K562 (cell line): ENCODE results near the gene P2RX5. TPM values are rescaled to one million over a fixed set of nuclear protein-coding genes. Genes with fewer than 3 reads are reported as not detected.
A peak's percentile ranks its signal among the peaks of the same experiment; 100 is the strongest.

Experiments
- CXXC5 ChIP-seq: fragments of 250-450 bp; sonication (Bioruptor Pico); IDR thresholded peaks from 2 replicates; pipeline ENCODE4 v1.8.0; 2022; ENCODE audit warnings: inconsistent platforms, mild to moderate bottlenecking, moderate library complexity
- EP400 ChIP-seq: fragments of 450-650 bp; IDR thresholded peaks from 2 replicates; pipeline ENCODE4 v1.6.1; 2017; ENCODE audit warnings: antibody characterized with exemption, mild to moderate bottlenecking, moderate library complexity
- FOSL1 ChIP-seq: fragments of 200-800 bp; sonication (Bioruptor generic); conservative IDR thresholded peaks from 2 replicates; pipeline ENCODE4 v1.6.1; 2016; ENCODE audit warnings: missing genetic modification characterization, missing compliant biosample characterization
- HNRNPK ChIP-seq: fragments of 200-400 bp; formaldehyde crosslinking; IDR thresholded peaks from one replicate; pipeline ENCODE4 v1.6.1; 2018; ENCODE audit warnings: mild to moderate bottlenecking, low read depth, low read length; ENCODE audit not compliant: poor library complexity, severe bottlenecking
- KDM5B ChIP-seq: fragments of 200-600 bp; sonication (generic); IDR thresholded peaks from 2 replicates; pipeline ENCODE4 v1.6.1; 2012; ENCODE audit warnings: low read depth, mild to moderate bottlenecking, moderate library complexity, low read length, control low read depth, inconsistent platforms; ENCODE audit not compliant: insufficient replicate concordance
- NFIC ChIP-seq: fragments of 450-650 bp; IDR thresholded peaks from 2 replicates; pipeline ENCODE4 v1.6.1; 2017; ENCODE audit warnings: mild to moderate bottlenecking, inconsistent platforms
- NFIX ChIP-seq: fragments of 250-450 bp; sonication (Bioruptor Pico); IDR thresholded peaks from 2 replicates; pipeline ENCODE4 v1.4.0; 2020; ENCODE audit warnings: low read depth, mild to moderate bottlenecking, moderate library complexity
- NR2C2 ChIP-seq, 2 experiments: fragments of 200-800 bp in 1 of 2; sonication (Bioruptor generic) in 1 of 2; sonication (generic) in 1 of 2; formaldehyde crosslinking in 1 of 2; IDR thresholded peaks; 2 replicates each; pipeline versions ENCODE4 v1.6.1 to v1.8.0; 2016 to 2022; ENCODE audit warnings: mild to moderate bottlenecking in 1 of 2, missing compliant biosample characterization in 1 of 2, missing genetic modification characterization in 1 of 2, missing genetic modification reagents in 1 of 2
- PHF21A ChIP-seq: fragments of 450-650 bp; IDR thresholded peaks from 2 replicates; pipeline ENCODE4 v1.6.1; 2017; ENCODE audit warnings: low read depth, borderline replicate concordance
- POLR2AphosphoS2 ChIP-seq: IDR thresholded peaks from 2 replicates; pipeline ENCODE4 v1.6.1; 2012; ENCODE audit warnings: low read length, improper control_type of control experiment
- RFX1 ChIP-seq: fragments of 450-650 bp; IDR thresholded peaks from 2 replicates; pipeline ENCODE4 v1.6.1; 2016; ENCODE audit warnings: mild to moderate bottlenecking, moderate library complexity
- SETDB1 ChIP-seq: IDR thresholded peaks from one replicate; pipeline ENCODE4 v1.6.1; 2012; ENCODE audit warnings: low read length, control low read depth, inconsistent platforms
- XRCC4 ChIP-seq: IDR thresholded peaks from one replicate; pipeline ENCODE4 v1.6.1; 2011; ENCODE audit not compliant: insufficient read depth, insufficient read length; ENCODE audit errors: extremely low read depth
- ZNF175 ChIP-seq: fragments of 200-800 bp; sonication (Bioruptor generic); IDR thresholded peaks from 2 replicates; pipeline ENCODE4 v1.6.1; 2016; ENCODE audit warnings: low read depth, mild to moderate bottlenecking, missing genetic modification characterization, missing compliant biosample characterization
- ZNF589 ChIP-seq: fragments of 200-800 bp; sonication (Bioruptor generic); IDR thresholded peaks from 2 replicates; pipeline ENCODE4 v1.6.1; 2016; ENCODE audit warnings: low read depth, missing genetic modification characterization, missing compliant biosample characterization
- polyA plus RNA-seq, 8 experiments: library from polyadenylated mRNA; depleted of rRNA in 4 of 8; stranded (reverse) in 5 of 8; unstranded in 3 of 8; fragments of >200 nt; fragmentation: Nextera tagmentation in 2 of 8; fragmentation: Illumina TruSeq in 1 of 8; extraction: Ambion mirVana in 2 of 8; extraction: Trizol in 1 of 8; gene quantifications; 2 replicates each; pipeline versions ENCODE4 v1.2.1 to v1.2.3, GENCODE V29; 2011 to 2014; ENCODE audit warnings: inconsistent platforms in 1 of 8, missing spikeins in 1 of 8
- total RNA-seq, 7 experiments: library from RNA; depleted of rRNA in 6 of 7; stranded (reverse); fragments of >200 nt in 6 of 7; fragmentation: Illumina TruSeq in 2 of 7; extraction: Trizol in 2 of 7; gene quantifications; 2 replicates each; pipeline versions ENCODE4 v1.2.1 to v1.2.3, GENCODE V29; 2011 to 2021; ENCODE audit warnings: low replicate concordance in 1 of 7
- TF ChIP-seq, protein P1 (sequence below), 3 experiments: fragments of 200-800 bp in 1 of 3; fragments of 250-450 bp in 1 of 3; fragments of 450-650 bp in 1 of 3; sonication (Bioruptor Pico) in 1 of 3; sonication (Bioruptor generic) in 1 of 3; formaldehyde crosslinking in 1 of 3; IDR thresholded peaks; 2 replicates each; pipeline versions ENCODE4 v1.6.1 to v1.8.0; 2016 to 2022; ENCODE audit warnings: mild to moderate bottlenecking in 2 of 3, missing genetic modification characterization in 2 of 3, missing compliant biosample characterization in 1 of 3, moderate library complexity in 1 of 3
- TF ChIP-seq, protein P2 (sequence below): fragments of 250-450 bp; sonication (Bioruptor Pico); IDR thresholded peaks from 2 replicates; pipeline ENCODE4 v1.8.0; 2021; ENCODE audit warnings: moderate library complexity, mild to moderate bottlenecking, inconsistent platforms
- TF ChIP-seq, protein P3 (sequence below): fragments of 250-450 bp; sonication (Bioruptor Pico); IDR thresholded peaks from 2 replicates; pipeline ENCODE4 v1.5.0; 2021

The P2RX5 gene
- total and polyA plus RNA-seq, 9 of the 15 experiments (the other 6 are each of a cell fraction or from before 2014, with no cell fraction given) = 0.31 to 4.0 (median 1.3) TPM

DNA sequence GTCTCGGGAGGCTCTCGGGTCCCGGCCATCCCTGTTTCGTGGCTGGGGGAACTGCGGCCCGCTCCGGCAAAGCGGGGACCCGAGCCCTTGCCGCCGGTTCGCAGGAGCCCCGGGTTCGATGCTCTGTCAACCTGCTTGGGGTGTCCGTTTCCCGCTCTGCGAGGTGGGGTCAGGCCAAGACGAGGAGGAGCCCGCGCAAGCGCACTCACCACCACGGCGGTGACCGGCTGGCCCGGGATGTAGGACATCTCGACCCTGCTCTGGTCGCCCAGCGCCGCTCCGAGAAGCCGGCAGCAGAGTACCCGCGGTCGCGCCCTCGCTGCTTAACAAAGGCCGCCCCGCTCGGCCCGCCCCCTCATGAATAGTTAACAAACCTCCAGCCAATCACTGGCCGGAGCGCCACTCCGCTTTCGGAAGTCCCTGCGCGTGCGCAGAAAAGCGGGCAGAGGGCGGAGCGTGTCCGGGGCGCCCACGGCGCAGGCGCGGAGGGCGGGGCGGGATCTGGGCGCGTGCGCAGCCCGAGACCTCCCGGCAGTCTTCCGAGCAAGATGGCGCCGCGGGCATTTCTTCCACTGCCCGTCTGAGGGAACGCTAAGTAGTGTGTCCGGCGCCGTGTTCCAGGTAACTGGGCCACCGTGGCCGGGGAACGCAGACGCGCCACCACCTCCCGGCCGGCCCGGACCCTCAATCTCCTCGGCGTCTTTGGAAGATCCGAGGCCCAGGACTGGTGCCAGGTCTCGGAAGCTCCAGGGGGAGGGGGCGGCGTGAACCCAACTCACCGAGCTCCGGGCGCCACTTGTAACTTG is 27.5 kb downstream of the P2RX5 start, which contains the start of the genes EMC6 and TAX1BP3 (continued):
- peak; percentile 34; the same call in 1 of the 2 replicates for TF ChIP-seq CXXC5 (CRISPR knock-in tag)
- TF ChIP-seq, protein P1, sequence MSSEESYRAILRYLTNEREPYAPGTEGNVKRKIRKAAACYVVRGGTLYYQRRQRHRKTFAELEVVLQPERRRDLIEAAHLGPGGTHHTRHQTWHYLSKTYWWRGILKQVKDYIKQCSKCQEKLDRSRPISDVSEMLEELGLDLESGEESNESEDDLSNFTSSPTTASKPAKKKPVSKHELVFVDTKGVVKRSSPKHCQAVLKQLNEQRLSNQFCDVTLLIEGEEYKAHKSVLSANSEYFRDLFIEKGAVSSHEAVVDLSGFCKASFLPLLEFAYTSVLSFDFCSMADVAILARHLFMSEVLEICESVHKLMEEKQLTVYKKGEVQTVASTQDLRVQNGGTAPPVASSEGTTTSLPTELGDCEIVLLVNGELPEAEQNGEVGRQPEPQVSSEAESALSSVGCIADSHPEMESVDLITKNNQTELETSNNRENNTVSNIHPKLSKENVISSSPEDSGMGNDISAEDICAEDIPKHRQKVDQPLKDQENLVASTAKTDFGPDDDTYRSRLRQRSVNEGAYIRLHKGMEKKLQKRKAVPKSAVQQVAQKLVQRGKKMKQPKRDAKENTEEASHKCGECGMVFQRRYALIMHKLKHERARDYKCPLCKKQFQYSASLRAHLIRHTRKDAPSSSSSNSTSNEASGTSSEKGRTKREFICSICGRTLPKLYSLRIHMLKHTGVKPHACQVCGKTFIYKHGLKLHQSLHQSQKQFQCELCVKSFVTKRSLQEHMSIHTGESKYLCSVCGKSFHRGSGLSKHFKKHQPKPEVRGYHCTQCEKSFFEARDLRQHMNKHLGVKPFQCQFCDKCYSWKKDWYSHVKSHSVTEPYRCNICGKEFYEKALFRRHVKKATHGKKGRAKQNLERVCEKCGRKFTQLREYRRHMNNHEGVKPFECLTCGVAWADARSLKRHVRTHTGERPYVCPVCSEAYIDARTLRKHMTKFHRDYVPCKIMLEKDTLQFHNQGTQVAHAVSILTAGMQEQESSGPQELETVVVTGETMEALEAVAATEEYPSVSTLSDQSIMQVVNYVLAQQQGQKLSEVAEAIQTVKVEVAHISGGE (CRISPR knock-in tag; IDR thresholded peaks at IDR 0.05) = peak in 1 of 3 experiments; percentile 48; a peak in 1 of 6 replicates
- TF ChIP-seq NFIC = peak; percentile 58
- TF ChIP-seq KDM5B = peak; percentile 77
- TF ChIP-seq EP400 = 0 out of 2 replicates have a peak, but pooled peaks have one; percentile 40
- no peak for TF ChIP-seq ZNF175
- no peak for TF ChIP-seq PHF21A
- TF ChIP-seq, protein P2, sequence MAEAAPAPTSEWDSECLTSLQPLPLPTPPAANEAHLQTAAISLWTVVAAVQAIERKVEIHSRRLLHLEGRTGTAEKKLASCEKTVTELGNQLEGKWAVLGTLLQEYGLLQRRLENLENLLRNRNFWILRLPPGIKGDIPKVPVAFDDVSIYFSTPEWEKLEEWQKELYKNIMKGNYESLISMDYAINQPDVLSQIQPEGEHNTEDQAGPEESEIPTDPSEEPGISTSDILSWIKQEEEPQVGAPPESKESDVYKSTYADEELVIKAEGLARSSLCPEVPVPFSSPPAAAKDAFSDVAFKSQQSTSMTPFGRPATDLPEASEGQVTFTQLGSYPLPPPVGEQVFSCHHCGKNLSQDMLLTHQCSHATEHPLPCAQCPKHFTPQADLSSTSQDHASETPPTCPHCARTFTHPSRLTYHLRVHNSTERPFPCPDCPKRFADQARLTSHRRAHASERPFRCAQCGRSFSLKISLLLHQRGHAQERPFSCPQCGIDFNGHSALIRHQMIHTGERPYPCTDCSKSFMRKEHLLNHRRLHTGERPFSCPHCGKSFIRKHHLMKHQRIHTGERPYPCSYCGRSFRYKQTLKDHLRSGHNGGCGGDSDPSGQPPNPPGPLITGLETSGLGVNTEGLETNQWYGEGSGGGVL = no peak
- TF ChIP-seq, protein P3, sequence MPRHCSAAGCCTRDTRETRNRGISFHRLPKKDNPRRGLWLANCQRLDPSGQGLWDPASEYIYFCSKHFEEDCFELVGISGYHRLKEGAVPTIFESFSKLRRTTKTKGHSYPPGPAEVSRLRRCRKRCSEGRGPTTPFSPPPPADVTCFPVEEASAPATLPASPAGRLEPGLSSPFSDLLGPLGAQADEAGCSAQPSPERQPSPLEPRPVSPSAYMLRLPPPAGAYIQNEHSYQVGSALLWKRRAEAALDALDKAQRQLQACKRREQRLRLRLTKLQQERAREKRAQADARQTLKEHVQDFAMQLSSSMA (CRISPR knock-in tag) = no peak
- TF ChIP-seq FOSL1 = peak; percentile 65
- no peak for TF ChIP-seq XRCC4
- TF ChIP-seq ZNF589 (CRISPR knock-in tag) = no peak
- TF ChIP-seq HNRNPK = no peak
- no peak for TF ChIP-seq NR2C2 (CRISPR knock-in tag; IDR thresholded peaks at IDR 0.05)
- TF ChIP-seq NR2C2 (tag; IDR thresholded peaks at IDR 0.05) = peak; percentile 8; the same call in 1 of the 2 replicates
- no peak for TF ChIP-seq RFX1
- no peak for TF ChIP-seq NFIX
- TF ChIP-seq SETDB1 = no peak
- peak; percentile 61; the same call in 1 of the 2 replicates for TF ChIP-seq POLR2AphosphoS2
